ENCODE data around the gene LINGO4. TPM values are rescaled to one million over a fixed set of nuclear protein-coding genes. Genes with fewer than 3 reads are reported as not detected.

Gene LINGO4
- total and polyA plus RNA-seq, 10 of the 15 experiments (the other 5 are each of a cell fraction or from before 2014, with no cell fraction given) = not detected

- CTCF ChIA-PET = interaction anchor here (0.8 to 1.6 kb wide), 3 partner anchors 13 to 28 kb away, joined by 3 read pairs; no protein-coding TSS in a partner anchor
- in situ Hi-C loops (cut with MboI) = no loop called here
- H3K27ac ChIP-seq (ENCODE audit: control insufficient read depth, insufficient read depth) = no peak within 1 kb of the TSS
- no peak within 1 kb of the TSS for H3K9ac ChIP-seq (ENCODE audit: control insufficient read depth, insufficient read depth, low read length)
- 25% methylated on average over 5 of the region's 5 CpGs for WGBS (ENCODE audit: insufficient coverage, insufficient replicate concordance, low lambda C conversion rate, missing lambda C conversion rate)
- DNase-seq (ENCODE audit: low read depth, low spot score) (no peak), FAIRE-seq (no peak), ATAC-seq (peak; percentile 36; the same call in 1 of the 3 replicates)
- RAD21 ChIA-PET (ENCODE audit: unreplicated experiment) = no interaction called here
- no peaks in the 10 kb centered on the region for H3K9me3 ChIP-seq (replicated peaks; ENCODE audit: control insufficient read depth, insufficient read depth, low read length)
- H3K4me2 ChIP-seq (ENCODE audit: control insufficient read depth, insufficient read depth) = no peak within 1 kb of the TSS
- H3K79me2 ChIP-seq (ENCODE audit: control insufficient read depth, insufficient read depth, low read length) = no peaks in the 10 kb centered on the region
- no peaks in the 10 kb centered on the region for H3K36me3 ChIP-seq (ENCODE audit: control insufficient read depth in 2 of 2, insufficient read depth in 2 of 2, low read length in 1 of 2)
- intact Hi-C loops (cut with micrococcal nuclease; ENCODE audit: unreplicated experiment) = loop anchor here (2.0 kb wide), 1 partner anchor 29 kb away; no protein-coding TSS in a partner anchor
- H2AFZ ChIP-seq (ENCODE audit: control insufficient read depth, low read depth, low read length) = no peak within 1 kb of the TSS
- POLR2A ChIA-PET = no interaction called here
- no peak within 1 kb of the TSS for H3K4me3 ChIP-seq
- peaks cover 0 to 3% of the 10 kb centered on the region in 2 experiments; a peak in 1 of 4 replicates for H3K27me3 ChIP-seq (replicated peaks in 1 of 2; ENCODE audit: control insufficient read depth in 2 of 2, insufficient read depth in 2 of 2, low read length in 1 of 2)
- no peaks in the 10 kb centered on the region for H3K4me1 ChIP-seq (ENCODE audit: control insufficient read depth, insufficient read depth, low read length)
- SMC1A ChIA-PET (ENCODE audit: uncharacterized antibody, unreplicated experiment) = interaction anchor here (0.5 to 1.4 kb wide), 3 partner anchors 9 to 584 kb away, joined by 3 read pairs; partner anchors contain the start of gene C2CD4D
- TF ChIP-seq ZNF592 (IDR thresholded peaks at IDR 0.05) (no peak), RAD21 (IDR thresholded peaks at IDR 0.05; ENCODE audit: insufficient read depth, low read depth, low read length) (peak; percentile 26; the same call in 1 of the 2 replicates), CBX3 (IDR thresholded peaks at IDR 0.05; ENCODE audit: borderline replicate concordance, low read depth) (no peak), MYB (IDR thresholded peaks at IDR 0.05; ENCODE audit: borderline replicate concordance, low read depth, low read length) (no peak)
- no peaks in the 10 kb centered on the region for H4K20me1 ChIP-seq (ENCODE audit: control insufficient read depth, insufficient read depth)
- no TSS peak for BruUV-seq (replicated peaks)
These were observed 48.3 kb upstream of the LINGO4 start, which contains the start of gene THEM5 for GRCh38 chr1:151853411-151853943. Gene THEM5 (minus strand): TSS chr1:151853712. CDS start chr1:151853565, 147 bp downstream.

Data from GM12878 (cell line).